NB4 (cell line): Measurements from ENCODE around the gene TBC1D14.

Experiments used
- DNase-seq: peaks from one replicate; pipeline ENCODE4 v3.0.0; 2010; ENCODE audit warnings: low read depth
- H3K4me3 ChIP-seq: one replicate; pipeline ENCODE4 v1.5.1; 2011; ENCODE audit warnings: mild to moderate bottlenecking, low read depth, low read length, moderate library complexity
- CTCF ChIP-seq: IDR thresholded peaks from one replicate; pipeline ENCODE4 v1.5.1; 2012; ENCODE audit warnings: low read depth, low read length
- MAX ChIP-seq: IDR thresholded peaks from 2 replicates; pipeline ENCODE4 v1.6.1; 2011; ENCODE audit warnings: low read depth, low read length
- MYC ChIP-seq: IDR thresholded peaks from 2 replicates; pipeline ENCODE4 v1.6.1; 2011; ENCODE audit warnings: low read depth, low read length
- POLR2A ChIP-seq: IDR thresholded peaks from 2 replicates; pipeline ENCODE4 v1.6.1; 2011; ENCODE audit warnings: mild to moderate bottlenecking; ENCODE audit not compliant: insufficient read length; ENCODE audit errors: extremely low read depth

The TBC1D14 gene

GRCh38 chr4:7027284-7027683 is 117.7 kb downstream of the TBC1D14 start:
- no peak for DNase-seq
- no peak overlapping the region for H3K4me3 ChIP-seq
- TF ChIP-seq MYC (no peak), CTCF (no peak), MAX (no peak), POLR2A (no peak)

- TF ChIP-seq MAX (no peak), POLR2A (no peak), MYC (no peak), CTCF (no peak)
- no peak for DNase-seq
- H3K4me3 ChIP-seq, result no peak overlapping the region
Measured at GRCh38 chr4:7027913-7028312, 118.3 kb downstream of the TBC1D14 start.

GRCh38 chr4:7029212-7029611 is 119.6 kb downstream of the TBC1D14 start:
- H3K4me3 ChIP-seq, result no peak overlapping the region
- no peak for DNase-seq
- TF ChIP-seq CTCF (no peak), POLR2A (no peak), MAX (no peak), MYC (no peak)

- DNase-seq, result no peak
- no peak overlapping the region for H3K4me3 ChIP-seq
- TF ChIP-seq POLR2A, result no peak
- TF ChIP-seq CTCF, result no peak
- TF ChIP-seq MYC, result no peak
- no peak for TF ChIP-seq MAX
Measured at GRCh38 chr4:7029921-7030320, 120.3 kb downstream of the TBC1D14 start.

GRCh38 chr4:7030856-7031255 is 121.2 kb downstream of the TBC1D14 start:
- TF ChIP-seq MYC (no peak), POLR2A (no peak), MAX (no peak), CTCF (no peak)
- DNase-seq, result no peak
- no peak overlapping the region for H3K4me3 ChIP-seq
